Measurements from ENCODE around the gene PRSS33. TPM values are rescaled to one million over a fixed set of nuclear protein-coding genes. Genes with fewer than 3 reads are reported as not detected.

Gene PRSS33
- total and polyA plus RNA-seq, 9 of the 15 experiments (the other 6 are each of a cell fraction or from before 2014, with no cell fraction given) = not detected

DNA sequence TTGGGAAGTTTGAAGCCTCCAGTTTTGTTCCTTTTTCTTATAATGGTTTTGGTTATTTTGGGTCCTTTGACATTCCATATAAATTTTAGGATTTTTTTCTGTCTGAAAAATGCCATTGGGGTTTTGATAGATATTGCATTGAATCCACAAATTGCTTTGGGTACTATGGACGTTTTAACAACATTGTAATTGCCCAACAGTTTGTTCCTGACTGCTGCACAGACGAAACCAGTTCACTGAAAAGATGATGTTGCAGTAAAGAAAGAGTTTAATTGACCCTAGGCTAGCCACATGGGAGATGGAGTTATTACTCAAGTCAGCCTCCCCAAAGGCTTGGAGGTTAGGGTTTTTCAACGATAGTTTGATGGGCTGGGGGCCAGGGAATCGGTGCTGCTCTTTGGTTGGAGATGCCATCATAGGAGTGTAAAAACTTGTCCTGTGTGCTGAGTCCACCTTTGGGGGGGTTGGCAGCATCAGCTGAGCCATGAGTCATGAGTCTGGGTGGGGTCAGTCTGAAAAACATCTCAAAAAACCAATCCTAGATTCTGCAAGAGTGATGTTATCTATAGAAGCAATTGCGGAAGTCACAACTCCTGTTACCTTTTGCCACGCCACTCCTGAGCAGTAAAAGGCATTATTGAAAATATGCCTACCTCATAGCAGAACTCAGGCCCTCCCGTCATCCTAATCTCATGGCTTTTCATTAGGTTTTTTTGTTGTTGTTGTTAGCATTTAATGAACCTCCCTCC lies 8.2 kb upstream of the PRSS33 start (continued):
- TF ChIP-seq, protein P1, sequence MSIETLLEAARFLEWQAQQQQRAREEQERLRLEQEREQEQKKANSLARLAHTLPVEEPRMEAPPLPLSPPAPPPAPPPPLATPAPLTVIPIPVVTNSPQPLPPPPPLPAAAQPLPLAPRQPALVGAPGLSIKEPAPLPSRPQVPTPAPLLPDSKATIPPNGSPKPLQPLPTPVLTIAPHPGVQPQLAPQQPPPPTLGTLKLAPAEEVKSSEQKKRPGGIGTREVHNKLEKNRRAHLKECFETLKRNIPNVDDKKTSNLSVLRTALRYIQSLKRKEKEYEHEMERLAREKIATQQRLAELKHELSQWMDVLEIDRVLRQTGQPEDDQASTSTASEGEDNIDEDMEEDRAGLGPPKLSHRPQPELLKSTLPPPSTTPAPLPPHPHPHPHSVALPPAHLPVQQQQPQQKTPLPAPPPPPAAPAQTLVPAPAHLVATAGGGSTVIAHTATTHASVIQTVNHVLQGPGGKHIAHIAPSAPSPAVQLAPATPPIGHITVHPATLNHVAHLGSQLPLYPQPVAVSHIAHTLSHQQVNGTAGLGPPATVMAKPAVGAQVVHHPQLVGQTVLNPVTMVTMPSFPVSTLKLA (conservative IDR thresholded peaks at IDR 0.05) = 0 out of 4 replicates have a peak, but pooled peaks of 1 of the 2 experiments have one; percentile 21
- TF ChIP-seq MAFK (IDR thresholded peaks at IDR 0.05; ENCODE audit: low read length) = no peak
- TF ChIP-seq ZNF512 (tag; IDR thresholded peaks at IDR 0.05) = no peak
- TF ChIP-seq KDM2B (CRISPR knock-in tag; IDR thresholded peaks at IDR 0.05) = no peak
- TF ChIP-seq MCM7 (IDR thresholded peaks at IDR 0.05) = no peak
- peak; percentile 43; the same call in 1 of the 2 replicates for TF ChIP-seq CTBP1 (IDR thresholded peaks at IDR 0.05; ENCODE audit: borderline replicate concordance)
- no peak for TF ChIP-seq BRCA1 (IDR thresholded peaks at IDR 0.05)
- no peak for TF ChIP-seq BRCA1 (CRISPR knock-in tag; IDR thresholded peaks at IDR 0.05)
- no peak for TF ChIP-seq JUNB (CRISPR knock-in tag; conservative IDR thresholded peaks at IDR 0.05)
- peak in 1 of 2 experiments; percentile 80; a peak in 2 of 4 replicates for TF ChIP-seq ZNF318 (IDR thresholded peaks at IDR 0.05; ENCODE audit: borderline replicate concordance in 1 of 2, low read depth in 1 of 2)
- TF ChIP-seq DACH1 (IDR thresholded peaks at IDR 0.05; ENCODE audit: partially characterized antibody) = no peak
- no peak for TF ChIP-seq SFPQ (IDR thresholded peaks at IDR 0.05; ENCODE audit: low read depth, low read length)
- TF ChIP-seq MYNN (IDR thresholded peaks at IDR 0.05) = no peak
- no peak for TF ChIP-seq MYNN (CRISPR knock-in tag; IDR thresholded peaks at IDR 0.05)

Measured in K562 (cell line).